WTC11 (cell line): Measurements from ENCODE around the gene PKDCC. TPM values are rescaled to one million over a fixed set of nuclear protein-coding genes. Genes with fewer than 3 reads are reported as not detected.
A peak's percentile ranks its signal among the peaks of the same experiment; 100 is the strongest.

Source experiments
- ATAC-seq: fragments of 200-7000 bp; cut with Tn5 transposase; 2 replicates; pipeline ENCODE4 v1.10.0; 2021; ENCODE audit warnings: mild to moderate bottlenecking, moderate library complexity
- CTCF ChIA-PET: fragments of 300-600 bp; sonication (Branson Sonifier 250); formaldehyde crosslinking; loops from one replicate; lab custom pipeline; 2021; ENCODE audit warnings: antibody characterized with exemption; lab: Charles Lee
- POLR2A ChIA-PET: fragments of 350-600 bp; sonication (Branson Sonifier 250); formaldehyde crosslinking; loops from one replicate; lab custom pipeline; 2021; ENCODE audit warnings: antibody characterized with exemption; lab: Charles Lee
- DNase-seq: peaks from one replicate; pipeline ENCODE4 v3.0.0; 2021; ENCODE audit warnings: low spot score
- H3K27ac Mint-ChIP-seq: 2 replicates; pipeline ENCODE4 v1.8.0; 2021; ENCODE audit warnings: mixed read lengths
- H3K27me3 Mint-ChIP-seq: 2 replicates; pipeline ENCODE4 v1.8.0; 2021; ENCODE audit warnings: low read depth, mild to moderate bottlenecking, moderate library complexity, mixed read lengths
- H3K36me3 Mint-ChIP-seq: 2 replicates; pipeline ENCODE4 v1.8.0; 2021; ENCODE audit warnings: mixed read lengths
- H3K4me1 Mint-ChIP-seq: 2 replicates; pipeline ENCODE4 v1.8.0; 2022; ENCODE audit warnings: mixed read lengths
- H3K4me3 Mint-ChIP-seq: 2 replicates; pipeline ENCODE4 v1.8.0; 2021; ENCODE audit warnings: mild to moderate bottlenecking, moderate library complexity, mixed read lengths
- H3K9me3 Mint-ChIP-seq: 2 replicates; pipeline ENCODE4 v1.8.0; 2021; ENCODE audit warnings: mixed read lengths
- FOXJ3 ChIP-seq: sonication (generic); formaldehyde crosslinking; IDR thresholded peaks from 2 replicates; pipeline ENCODE4 v1.9.0; 2021; ENCODE audit warnings: missing genetic modification reagents, mild to moderate bottlenecking, borderline replicate concordance
- FOXP1 ChIP-seq: sonication (generic); formaldehyde crosslinking; IDR thresholded peaks from 2 replicates; pipeline ENCODE4 v1.8.0; 2022; ENCODE audit warnings: missing genetic modification reagents, mild to moderate bottlenecking, moderate library complexity, borderline replicate concordance
- GRHL2 ChIP-seq: fragments of 250-450 bp; sonication (Bioruptor Pico); IDR thresholded peaks from 2 replicates; pipeline ENCODE4 v1.8.0; 2022; ENCODE audit warnings: mild to moderate bottlenecking, moderate library complexity; ENCODE audit not compliant: insufficient replicate concordance, severe bottlenecking
- GTF2I ChIP-seq: fragments of 250-450 bp; sonication (Bioruptor Pico); conservative IDR thresholded peaks from 2 replicates; pipeline ENCODE4 v1.4.0; 2021; ENCODE audit warnings: mild to moderate bottlenecking
- KAT7 ChIP-seq: sonication (generic); formaldehyde crosslinking; IDR thresholded peaks from 2 replicates; pipeline ENCODE4 v1.8.1; 2023; ENCODE audit warnings: missing genetic modification reagents, mild to moderate bottlenecking, borderline replicate concordance
- MAX ChIP-seq: sonication (generic); formaldehyde crosslinking; IDR thresholded peaks from 2 replicates; pipeline ENCODE4 v1.8.0; 2022; ENCODE audit warnings: mild to moderate bottlenecking, missing genetic modification reagents
- MYBL2 ChIP-seq: sonication (generic); formaldehyde crosslinking; IDR thresholded peaks from 2 replicates; pipeline ENCODE4 v1.8.1; 2023; ENCODE audit warnings: mild to moderate bottlenecking, moderate library complexity, missing genetic modification reagents
- NFE2L1 ChIP-seq: sonication (generic); formaldehyde crosslinking; IDR thresholded peaks from 2 replicates; pipeline ENCODE4 v1.8.1; 2023; ENCODE audit warnings: missing genetic modification reagents
- NR3C1 ChIP-seq: sonication (generic); formaldehyde crosslinking; conservative IDR thresholded peaks from 2 replicates; pipeline ENCODE4 v1.8.1; 2023; ENCODE audit warnings: low read depth, mild to moderate bottlenecking, missing genetic modification reagents
- PRRX2 ChIP-seq: fragments of 250-450 bp; sonication (Bioruptor Pico); IDR thresholded peaks from 2 replicates; pipeline ENCODE4 v1.8.0; 2021; ENCODE audit warnings: mild to moderate bottlenecking
- TEAD1 ChIP-seq: sonication (generic); formaldehyde crosslinking; IDR thresholded peaks from 2 replicates; pipeline ENCODE4 v1.8.0; 2022; ENCODE audit warnings: mild to moderate bottlenecking, missing genetic modification reagents
- ZNF121 ChIP-seq: sonication (generic); formaldehyde crosslinking; IDR thresholded peaks from 2 replicates; pipeline ENCODE4 v1.8.0; 2023; ENCODE audit warnings: missing genetic modification reagents
- ZNF423 ChIP-seq: fragments of 250-450 bp; sonication (Bioruptor Pico); IDR thresholded peaks from 2 replicates; pipeline ENCODE4 v2.1.2; 2022; ENCODE audit warnings: mild to moderate bottlenecking, moderate library complexity
- total RNA-seq: library from RNA; stranded (reverse); gene quantifications from 3 replicates; pipeline ENCODE4 v1.2.3, GENCODE V29; 2021
- TF ChIP-seq, protein P1 (sequence below): sonication (generic); formaldehyde crosslinking; IDR thresholded peaks from 2 replicates; pipeline ENCODE4 v1.8.1; 2022; ENCODE audit warnings: low read depth, missing genetic modification reagents, borderline replicate concordance
- TF ChIP-seq, protein P2 (sequence below): sonication (generic); formaldehyde crosslinking; IDR thresholded peaks from 2 replicates; pipeline ENCODE4 v1.8.1; 2023; ENCODE audit warnings: mild to moderate bottlenecking, missing genetic modification reagents, moderate library complexity
- TF ChIP-seq, protein P3 (sequence below): sonication (generic); formaldehyde crosslinking; IDR thresholded peaks from 2 replicates; pipeline ENCODE4 v1.8.1; 2022; ENCODE audit warnings: mild to moderate bottlenecking, missing genetic modification reagents, moderate library complexity, borderline replicate concordance
- TF ChIP-seq, protein P4 (sequence below): sonication (generic); formaldehyde crosslinking; IDR thresholded peaks from 2 replicates; pipeline ENCODE4 v1.8.0; 2022; ENCODE audit warnings: mild to moderate bottlenecking, missing genetic modification reagents
- TF ChIP-seq, protein P5 (sequence below): sonication (generic); formaldehyde crosslinking; IDR thresholded peaks from 2 replicates; pipeline ENCODE4 v1.8.1; 2023; ENCODE audit warnings: mild to moderate bottlenecking, moderate library complexity, missing genetic modification reagents
- TF ChIP-seq, protein P6 (sequence below): fragments of 250-450 bp; sonication (Bioruptor Pico); IDR thresholded peaks from 2 replicates; pipeline ENCODE4 v1.8.0; 2021; ENCODE audit warnings: mild to moderate bottlenecking

Gene PKDCC
- total RNA-seq, 1 experiment from 2014 or later, result 27.3 TPM

GRCh38 chr2:42029171-42029570 lies 18.6 kb upstream of the PKDCC start (continued):
- TF ChIP-seq, protein P1, sequence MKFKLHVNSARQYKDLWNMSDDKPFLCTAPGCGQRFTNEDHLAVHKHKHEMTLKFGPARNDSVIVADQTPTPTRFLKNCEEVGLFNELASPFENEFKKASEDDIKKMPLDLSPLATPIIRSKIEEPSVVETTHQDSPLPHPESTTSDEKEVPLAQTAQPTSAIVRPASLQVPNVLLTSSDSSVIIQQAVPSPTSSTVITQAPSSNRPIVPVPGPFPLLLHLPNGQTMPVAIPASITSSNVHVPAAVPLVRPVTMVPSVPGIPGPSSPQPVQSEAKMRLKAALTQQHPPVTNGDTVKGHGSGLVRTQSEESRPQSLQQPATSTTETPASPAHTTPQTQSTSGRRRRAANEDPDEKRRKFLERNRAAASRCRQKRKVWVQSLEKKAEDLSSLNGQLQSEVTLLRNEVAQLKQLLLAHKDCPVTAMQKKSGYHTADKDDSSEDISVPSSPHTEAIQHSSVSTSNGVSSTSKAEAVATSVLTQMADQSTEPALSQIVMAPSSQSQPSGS (CRISPR knock-in tag), result no peak
- no peak for TF ChIP-seq NR3C1 (CRISPR knock-in tag)

DNA sequence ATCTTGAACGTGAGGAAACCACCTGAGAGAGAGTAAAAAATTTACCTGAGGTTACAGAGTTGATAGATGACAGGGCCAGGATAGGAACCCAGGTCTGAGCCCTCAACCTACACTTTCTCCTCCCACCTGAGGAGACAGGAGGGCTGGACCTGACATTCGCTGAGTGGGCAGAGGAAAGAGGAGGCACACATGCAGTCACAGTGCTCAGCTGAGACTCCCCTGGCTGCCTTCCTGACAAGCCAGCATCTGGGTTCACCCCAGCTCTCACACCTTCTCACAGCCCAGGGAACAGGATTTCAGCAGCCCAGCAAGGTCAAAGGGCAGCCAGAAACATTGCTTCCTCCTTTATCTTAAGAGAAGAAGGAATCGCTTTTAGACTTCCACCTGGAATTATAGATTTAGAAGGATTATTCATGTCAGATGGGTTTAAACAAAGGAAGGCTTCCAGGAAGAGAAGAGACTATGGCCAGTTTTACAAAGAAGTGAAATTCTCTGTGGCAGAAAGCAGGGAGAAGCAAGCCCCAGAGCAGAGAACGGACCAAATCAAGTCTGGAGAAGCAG lies 18.1 kb upstream of the PKDCC start:
- DNase-seq, result no peak
- H3K36me3 Mint-ChIP-seq, result no peaks in the 10 kb centered on the region
- H3K4me3 Mint-ChIP-seq, result no peak overlapping the region; the same call in 1 of the 2 replicates
- ChIA-PET POLR2A (interaction anchor here (2.2 kb wide), 1 partner anchor 17 kb away, joined by 9 read pairs; the partner anchor contains the start of gene PKDCC), CTCF (interaction anchor here (0.9 to 2.9 kb wide), 7 partner anchors 11 to 160 kb away, joined by 3 to 14 read pairs (median 8); partner anchors contain the start of gene PKDCC)
- H3K27ac Mint-ChIP-seq, result no peak overlapping the region
- ATAC-seq, result peak; percentile 7
- peaks cover 66% of the 10 kb centered on the region for H3K4me1 Mint-ChIP-seq
- TF ChIP-seq FOXJ3 (CRISPR knock-in tag) (no peak), FOXP1 (CRISPR knock-in tag) (no peak)
- peaks cover 34% of the 10 kb centered on the region for H3K27me3 Mint-ChIP-seq
- no peaks in the 10 kb centered on the region for H3K9me3 Mint-ChIP-seq

GRCh38 chr2:42030200-42030759 lies 17.5 kb upstream of the PKDCC start:
- ChIA-PET POLR2A (interaction anchor here (1.0 to 1.3 kb wide), 2 partner anchors 17 to 134 kb away, joined by 3 read pairs; no protein-coding TSS in a partner anchor), CTCF (interaction anchor here (0.8 to 2.9 kb wide), 4 partner anchors 10 to 161 kb away, joined by 3 to 19 read pairs (median 14); no protein-coding TSS in a partner anchor)
- H3K4me3 Mint-ChIP-seq, result no peak overlapping the region; the same call in 1 of the 2 replicates
- no peak overlapping the region for H3K27ac Mint-ChIP-seq
- no peaks in the 10 kb centered on the region for H3K36me3 Mint-ChIP-seq
- peaks cover 60% of the 10 kb centered on the region for H3K4me1 Mint-ChIP-seq
- DNase-seq (peak; percentile 70), ATAC-seq (peak; percentile 79)
- H3K9me3 Mint-ChIP-seq, result no peaks in the 10 kb centered on the region
- H3K27me3 Mint-ChIP-seq, result peaks cover 34% of the 10 kb centered on the region
- TF ChIP-seq PRRX2 (CRISPR knock-in tag) (0 out of 2 replicates have a peak, but pooled peaks have one; percentile 17), GTF2I (CRISPR knock-in tag) (0 out of 2 replicates have a peak, but pooled peaks have one; percentile 14), ZNF423 (CRISPR knock-in tag) (peak; percentile 66), ZNF121 (CRISPR knock-in tag) (peak; percentile 86), TEAD1 (peak; percentile 85; the same call in 1 of the 2 replicates), MAX (CRISPR knock-in tag) (peak; percentile 48; the same call in 1 of the 2 replicates), NFE2L1 (CRISPR knock-in tag) (0 out of 2 replicates have a peak, but pooled peaks have one; percentile 24), KAT7 (no peak), FOXP1 (CRISPR knock-in tag) (peak; percentile 60; the same call in 1 of the 2 replicates), GRHL2 (CRISPR knock-in tag) (no peak), MYBL2 (CRISPR knock-in tag) (no peak)
- TF ChIP-seq, protein P2, sequence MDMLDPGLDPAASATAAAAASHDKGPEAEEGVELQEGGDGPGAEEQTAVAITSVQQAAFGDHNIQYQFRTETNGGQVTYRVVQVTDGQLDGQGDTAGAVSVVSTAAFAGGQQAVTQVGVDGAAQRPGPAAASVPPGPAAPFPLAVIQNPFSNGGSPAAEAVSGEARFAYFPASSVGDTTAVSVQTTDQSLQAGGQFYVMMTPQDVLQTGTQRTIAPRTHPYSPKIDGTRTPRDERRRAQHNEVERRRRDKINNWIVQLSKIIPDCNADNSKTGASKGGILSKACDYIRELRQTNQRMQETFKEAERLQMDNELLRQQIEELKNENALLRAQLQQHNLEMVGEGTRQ, result peak; percentile 79
- TF ChIP-seq, protein P3, sequence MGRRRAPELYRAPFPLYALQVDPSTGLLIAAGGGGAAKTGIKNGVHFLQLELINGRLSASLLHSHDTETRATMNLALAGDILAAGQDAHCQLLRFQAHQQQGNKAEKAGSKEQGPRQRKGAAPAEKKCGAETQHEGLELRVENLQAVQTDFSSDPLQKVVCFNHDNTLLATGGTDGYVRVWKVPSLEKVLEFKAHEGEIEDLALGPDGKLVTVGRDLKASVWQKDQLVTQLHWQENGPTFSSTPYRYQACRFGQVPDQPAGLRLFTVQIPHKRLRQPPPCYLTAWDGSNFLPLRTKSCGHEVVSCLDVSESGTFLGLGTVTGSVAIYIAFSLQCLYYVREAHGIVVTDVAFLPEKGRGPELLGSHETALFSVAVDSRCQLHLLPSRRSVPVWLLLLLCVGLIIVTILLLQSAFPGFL, result no peak
- TF ChIP-seq, protein P4, sequence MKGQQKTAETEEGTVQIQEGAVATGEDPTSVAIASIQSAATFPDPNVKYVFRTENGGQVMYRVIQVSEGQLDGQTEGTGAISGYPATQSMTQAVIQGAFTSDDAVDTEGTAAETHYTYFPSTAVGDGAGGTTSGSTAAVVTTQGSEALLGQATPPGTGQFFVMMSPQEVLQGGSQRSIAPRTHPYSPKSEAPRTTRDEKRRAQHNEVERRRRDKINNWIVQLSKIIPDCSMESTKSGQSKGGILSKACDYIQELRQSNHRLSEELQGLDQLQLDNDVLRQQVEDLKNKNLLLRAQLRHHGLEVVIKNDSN (CRISPR knock-in tag), result peak; percentile 85
- TF ChIP-seq, protein P5, sequence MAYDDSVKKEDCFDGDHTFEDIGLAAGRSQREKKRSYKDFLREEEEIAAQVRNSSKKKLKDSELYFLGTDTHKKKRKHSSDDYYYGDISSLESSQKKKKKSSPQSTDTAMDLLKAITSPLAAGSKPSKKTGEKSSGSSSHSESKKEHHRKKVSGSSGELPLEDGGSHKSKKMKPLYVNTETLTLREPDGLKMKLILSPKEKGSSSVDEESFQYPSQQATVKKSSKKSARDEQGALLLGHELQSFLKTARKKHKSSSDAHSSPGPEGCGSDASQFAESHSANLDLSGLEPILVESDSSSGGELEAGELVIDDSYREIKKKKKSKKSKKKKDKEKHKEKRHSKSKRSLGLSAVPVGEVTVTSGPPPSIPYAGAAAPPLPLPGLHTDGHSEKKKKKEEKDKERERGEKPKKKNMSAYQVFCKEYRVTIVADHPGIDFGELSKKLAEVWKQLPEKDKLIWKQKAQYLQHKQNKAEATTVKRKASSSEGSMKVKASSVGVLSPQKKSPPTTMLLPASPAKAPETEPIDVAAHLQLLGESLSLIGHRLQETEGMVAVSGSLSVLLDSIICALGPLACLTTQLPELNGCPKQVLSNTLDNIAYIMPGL (CRISPR knock-in tag), result no peak
- TF ChIP-seq, protein P6, sequence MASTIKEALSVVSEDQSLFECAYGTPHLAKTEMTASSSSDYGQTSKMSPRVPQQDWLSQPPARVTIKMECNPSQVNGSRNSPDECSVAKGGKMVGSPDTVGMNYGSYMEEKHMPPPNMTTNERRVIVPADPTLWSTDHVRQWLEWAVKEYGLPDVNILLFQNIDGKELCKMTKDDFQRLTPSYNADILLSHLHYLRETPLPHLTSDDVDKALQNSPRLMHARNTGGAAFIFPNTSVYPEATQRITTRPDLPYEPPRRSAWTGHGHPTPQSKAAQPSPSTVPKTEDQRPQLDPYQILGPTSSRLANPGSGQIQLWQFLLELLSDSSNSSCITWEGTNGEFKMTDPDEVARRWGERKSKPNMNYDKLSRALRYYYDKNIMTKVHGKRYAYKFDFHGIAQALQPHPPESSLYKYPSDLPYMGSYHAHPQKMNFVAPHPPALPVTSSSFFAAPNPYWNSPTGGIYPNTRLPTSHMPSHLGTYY (CRISPR knock-in tag), result 0 out of 2 replicates have a peak, but pooled peaks have one; percentile 55
